DOHH2 (cell line): ENCODE data around the gene VAV2.
"Not testable (repeated sequence)": the region's sequence is repeated elsewhere in the genome, so short reads cannot be mapped to it uniquely, and the experiment has no call there.

Source experiments
- CTCF ChIP-seq: fragments of 200-600 bp; sonication (generic); IDR thresholded peaks from one replicate; pipeline ENCODE4 v1.5.1; 2014; ENCODE audit warnings: antibody characterized with exemption, mild to moderate bottlenecking, low read depth, low read length; ENCODE audit not compliant: poor library complexity, severe bottlenecking
- EZH2phosphoT487 ChIP-seq: fragments of 200-600 bp; sonication (generic); IDR thresholded peaks from 2 replicates; pipeline ENCODE4 v1.6.1; 2017; ENCODE audit warnings: borderline replicate concordance, mild to moderate bottlenecking, antibody characterized with exemption, low read length, moderate library complexity, mixed read lengths

GRCh38 chr9:133766234-133766633 lies 225.9 kb downstream of the VAV2 start:
- TF ChIP-seq CTCF, EZH2phosphoT487: not testable (repeated sequence)
